Stimulated activated CD4-positive, alpha-beta T cell treated with anti-CD3 and anti-CD28 coated beads, Interleukin-1b, Interleukin-23, amount 100 ng/mL, for 4 hours (primary cell): ENCODE results near the gene C5orf63.
A peak's percentile ranks its signal among the peaks of the same experiment; 100 is the strongest.
"Not testable (repeated sequence)": the region's sequence is repeated elsewhere in the genome, so short reads cannot be mapped to it uniquely, and the experiment has no call there.

ENCODE experiments used
- DNase-seq, 2 donors: peaks; one replicate each; pipeline ENCODE4 v3.0.0-alpha.2; 2020; ENCODE audit warnings: low read depth in 2 of 2

Gene C5orf63

DNA sequence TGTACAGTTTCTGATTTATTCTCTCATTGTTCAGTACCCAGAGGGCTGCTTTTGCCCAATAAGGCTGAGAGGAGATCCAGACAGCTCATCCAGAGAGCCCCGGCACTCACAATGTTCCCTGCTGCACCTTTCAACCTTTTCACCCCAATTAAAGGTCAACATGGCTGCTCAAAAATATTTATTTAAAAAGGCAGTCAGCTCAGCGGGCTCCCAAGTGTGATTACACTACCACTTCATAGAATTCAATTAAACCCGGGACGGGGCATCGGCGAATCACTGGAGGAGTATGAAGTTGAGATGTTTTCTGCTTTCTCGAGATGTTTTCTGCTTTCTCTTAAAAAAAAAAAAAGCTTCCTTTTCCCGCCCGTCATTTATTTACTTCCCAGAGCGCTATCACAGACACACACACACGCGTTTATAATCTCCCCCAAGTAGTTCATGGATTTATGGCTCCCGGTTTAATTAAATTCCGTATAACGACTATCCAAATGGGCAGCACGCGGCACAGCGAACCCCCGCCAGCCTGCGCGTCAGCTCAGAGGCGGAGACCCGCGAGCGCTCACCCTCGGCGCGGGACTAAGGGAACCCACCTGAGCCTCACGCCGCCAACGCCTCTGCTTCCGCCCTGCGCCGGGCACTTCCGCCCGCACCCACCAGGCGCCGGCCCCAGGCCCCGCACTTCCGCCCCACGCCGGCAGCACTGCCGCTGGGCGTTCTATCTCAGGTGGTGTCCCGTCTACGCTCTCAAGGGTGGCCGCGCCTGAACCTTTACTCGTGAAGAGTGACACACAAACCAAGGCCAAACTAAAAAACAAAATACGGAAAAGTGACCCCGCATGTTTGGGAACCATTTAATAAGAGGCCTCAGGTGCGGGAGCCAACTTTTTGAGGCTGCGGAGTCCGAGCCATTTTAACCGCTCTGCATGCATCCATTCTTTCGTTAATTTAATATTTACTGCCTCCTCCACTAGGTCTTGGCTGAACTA lies at the start of gene C5orf63:
TSS of gene C5orf63 (minus strand) at position 642 of the 986 bp plus-strand sequence. CDS start 14,507 bp downstream, outside the sequence.
- peak; percentile 39 to 64 for DNase-seq

GRCh38 chr5:127112347-127112864 lies 39.1 kb upstream of the C5orf63 start:
- no peak for DNase-seq

GRCh38 chr5:127111112-127111511 lies 37.8 kb upstream of the C5orf63 start:
- no peak for DNase-seq

DNA sequence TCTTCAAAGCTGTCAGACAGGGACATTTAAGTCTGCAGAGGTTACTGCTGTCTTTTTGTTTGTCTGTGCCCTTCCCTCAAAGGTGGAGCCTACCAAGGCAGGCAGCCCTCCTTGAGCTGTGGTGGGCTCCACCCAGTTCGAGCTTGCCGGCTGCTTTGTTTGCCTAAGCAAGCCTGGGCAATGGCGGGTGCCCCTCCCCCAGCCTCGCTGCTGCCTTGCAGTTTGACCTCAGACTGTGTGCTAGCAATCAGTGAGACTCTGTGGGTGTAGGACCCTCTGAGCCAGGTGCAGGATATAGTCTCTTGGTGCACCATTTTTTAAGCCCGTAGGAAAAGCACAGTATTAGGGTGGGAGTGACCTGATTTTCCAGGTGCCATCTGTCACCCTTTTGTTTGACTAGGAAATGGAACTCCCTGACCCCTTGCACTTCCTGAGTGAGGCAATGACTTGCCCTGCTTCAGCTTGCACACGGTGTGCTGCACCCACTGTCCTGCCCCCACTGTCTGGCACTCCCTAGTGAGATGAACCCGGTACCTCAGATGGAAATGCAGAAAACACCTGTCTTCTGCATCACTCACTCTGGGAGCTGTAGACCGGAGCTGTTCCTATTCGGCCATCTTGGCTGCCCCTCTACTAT lies 35.4 kb upstream of the C5orf63 start:
- DNase-seq, result not testable (repeated sequence)

- DNase-seq, result no peak
Measured at GRCh38 chr5:127101935-127102334, 28.6 kb upstream of the C5orf63 start.

GRCh38 chr5:127101533-127101932 lies 28.2 kb upstream of the C5orf63 start:
- no peak for DNase-seq

- DNase-seq, result no peak
Measured at GRCh38 chr5:127098241-127098640, 24.9 kb upstream of the C5orf63 start.

- DNase-seq, result no peak
Measured at GRCh38 chr5:127097278-127097677, 24.0 kb upstream of the C5orf63 start.

GRCh38 chr5:127096328-127096993 lies 23.2 kb upstream of the C5orf63 start:
- DNase-seq, result no peak

- DNase-seq, result no peak
Measured at GRCh38 chr5:127094161-127094814, 21.0 kb upstream of the C5orf63 start.

- no peak for DNase-seq
Measured at GRCh38 chr5:127092690-127093089, 19.4 kb upstream of the C5orf63 start.

GRCh38 chr5:127089191-127089590 lies 15.9 kb upstream of the C5orf63 start:
- DNase-seq, result no peak

GRCh38 chr5:127088251-127088650 lies 14.9 kb upstream of the C5orf63 start:
- no peak for DNase-seq

DNA sequence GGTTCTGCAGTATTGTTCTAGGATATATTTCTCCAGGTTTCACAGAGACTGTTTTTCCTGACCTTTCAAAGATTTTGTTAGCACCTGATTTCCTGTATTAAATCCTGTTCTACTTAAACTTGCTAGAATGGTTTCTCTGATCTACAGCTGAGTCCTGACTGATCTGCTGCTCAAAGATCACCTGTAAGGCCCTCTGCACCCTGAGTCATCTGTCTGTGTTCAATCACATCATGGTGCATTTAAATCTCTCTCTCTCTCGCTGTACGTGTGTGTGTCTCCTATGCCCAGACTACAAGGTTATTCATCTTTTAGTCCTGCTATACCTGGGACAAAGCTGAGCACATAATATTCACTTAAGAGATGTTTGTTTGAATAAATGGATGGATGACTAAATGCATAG lies 13.3 kb upstream of the C5orf63 start:
- no peak for DNase-seq

- no peak for DNase-seq
Measured at GRCh38 chr5:127085796-127086195, 12.5 kb upstream of the C5orf63 start.

DNA sequence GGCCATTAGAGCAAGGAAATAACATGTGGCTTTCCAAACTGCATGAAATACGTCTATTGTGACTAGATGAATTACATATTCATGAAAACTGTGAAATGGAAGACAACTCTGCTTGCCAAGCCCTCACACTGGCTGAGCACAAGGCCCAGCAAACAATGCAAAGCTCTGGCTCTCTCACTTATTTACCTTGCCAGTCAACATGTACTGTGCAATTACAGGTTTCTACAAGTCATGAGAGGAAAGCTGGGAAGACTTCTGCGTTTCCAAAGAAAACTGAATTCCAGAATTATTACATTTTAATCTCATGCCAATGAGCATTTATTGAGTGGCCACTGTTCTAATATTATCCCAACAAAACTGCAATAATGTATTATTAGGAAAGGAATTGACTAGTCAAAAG lies 12.1 kb upstream of the C5orf63 start:
- no peak for DNase-seq

- no peak for DNase-seq
Measured at GRCh38 chr5:127084656-127085055, 11.4 kb upstream of the C5orf63 start.

- no peak for DNase-seq
Measured at GRCh38 chr5:127083711-127084110, 10.4 kb upstream of the C5orf63 start.

GRCh38 chr5:127079994-127080491 lies 6.7 kb upstream of the C5orf63 start:
- DNase-seq, result no peak

- DNase-seq, result no peak
Measured at GRCh38 chr5:127077366-127077765, 4.1 kb upstream of the C5orf63 start.
